Panc1 (cell line): Measurements from ENCODE around the gene OR1K1. TPM values are rescaled to one million over a fixed set of nuclear protein-coding genes. Genes with fewer than 3 reads are reported as not detected.

Source experiments
- ATAC-seq: fragments of 200-7000 bp; cut with Tn5 transposase; 2 replicates; pipeline ENCODE4 v1.9.1; 2020; ENCODE audit warnings: mild to moderate bottlenecking, moderate library complexity
- BruUV-seq: library from RNA; stranded (reverse); fragments of 400-500 nt; replicated peaks from 2 replicates; lab custom pipeline; 2021; lab: Mats Ljungman, UMichigan
- CTCF ChIA-PET: fragments of 300-600 bp; sonication (Branson Sonifier 250); formaldehyde crosslinking; loops from one replicate; lab custom pipeline; 2022; ENCODE audit warnings: antibody characterized with exemption; lab: Charles Lee
- POLR2A ChIA-PET: fragments of 300-600 bp; sonication (Branson Sonifier 250); formaldehyde crosslinking; loops from one replicate; lab custom pipeline; 2022; ENCODE audit warnings: antibody characterized with exemption; lab: Charles Lee
- DNase-seq: peaks from one replicate; pipeline ENCODE4 v3.0.0-alpha.2; 2010; ENCODE audit warnings: low read depth, low spot score
- H3K27ac ChIP-seq: 2 replicates; pipeline ENCODE4 v1.5.1; 2011; ENCODE audit warnings: mild to moderate bottlenecking, low read length, inconsistent platforms
- H3K27me3 ChIP-seq: fragments of 200-500 bp; sonication (Bioruptor generic); 2 replicates; pipeline ENCODE4 v1.6.0; 2014; ENCODE audit warnings: low read length, inconsistent platforms; ENCODE audit not compliant: control insufficient read depth, insufficient read depth
- H3K36me3 ChIP-seq: fragments of 200-500 bp; sonication (Bioruptor generic); 2 replicates; pipeline ENCODE4 v1.5.1; 2014; ENCODE audit warnings: inconsistent platforms, mild to moderate bottlenecking, low read length, moderate library complexity; ENCODE audit not compliant: control insufficient read depth, insufficient read depth
- H3K4me1 ChIP-seq: 2 replicates; pipeline ENCODE4 v1.5.1; 2011; ENCODE audit warnings: inconsistent platforms, mild to moderate bottlenecking, low read length, moderate library complexity; ENCODE audit not compliant: control insufficient read depth, insufficient read depth
- H3K4me3 ChIP-seq, 2 experiments: 2 replicates each; pipeline ENCODE4 v1.5.1; 2011 to 2012; ENCODE audit warnings: low read depth in 2 of 2, low read length in 2 of 2, mild to moderate bottlenecking in 2 of 2, inconsistent platforms in 1 of 2, moderate library complexity in 1 of 2
- H3K9me3 ChIP-seq: fragments of 200-500 bp; sonication (Bioruptor generic); 2 replicates; pipeline ENCODE4 v1.5.1; 2014; ENCODE audit warnings: low read depth, mild to moderate bottlenecking, inconsistent platforms, low read length, moderate library complexity; ENCODE audit not compliant: control insufficient read depth, insufficient read depth
- POLR2AphosphoS5 ChIP-seq: IDR thresholded peaks from 2 replicates; pipeline ENCODE4 v1.6.1; 2012; ENCODE audit warnings: mild to moderate bottlenecking, low read depth, low read length, moderate library complexity
- SIN3A ChIP-seq: IDR thresholded peaks from 2 replicates; pipeline ENCODE4 v1.6.1; 2012; ENCODE audit warnings: low read depth, mild to moderate bottlenecking, low read length, moderate library complexity, borderline replicate concordance; ENCODE audit not compliant: insufficient read depth
- TCF7L2 ChIP-seq: IDR thresholded peaks from 2 replicates; pipeline ENCODE4 v1.6.1; 2011; ENCODE audit warnings: mild to moderate bottlenecking, low read depth, low read length, inconsistent platforms
- in situ Hi-C: cut with HindIII; loops from 2 replicates; pipeline ENCODE4 v1.10.0; 2016; ENCODE audit warnings: low sequenced_read_pairs, low pct_unique_long_range_greater_than_20kb
- intact Hi-C: fragments of 100-400 bp; cut with micrococcal nuclease; formaldehyde crosslinking; loops from one replicate; pipeline ENCODE4 v1.10.0; 2022; ENCODE audit not compliant: unreplicated experiment
- total RNA-seq: library from RNA; stranded (reverse); gene quantifications from one replicate; pipeline ENCODE4 v1.2.1, GENCODE V29; 2021; ENCODE audit not compliant: unreplicated experiment
- TF ChIP-seq, protein P1 (sequence below): fragments of 450-650 bp; IDR thresholded peaks from 2 replicates; pipeline ENCODE4 v1.5.1; 2017; ENCODE audit warnings: mild to moderate bottlenecking
- TF ChIP-seq, protein P2 (sequence below), 2 experiments: IDR thresholded peaks; 2 replicates each; pipeline ENCODE4 v1.6.1; 2011 to 2012; ENCODE audit warnings: low read depth in 2 of 2, control low read depth in 1 of 2, low read length in 1 of 2, mild to moderate bottlenecking in 1 of 2, moderate library complexity in 1 of 2; ENCODE audit not compliant: insufficient read depth in 1 of 2

OR1K1 gene
- total RNA-seq, 1 experiment from 2014 or later, result not detected

DNA sequence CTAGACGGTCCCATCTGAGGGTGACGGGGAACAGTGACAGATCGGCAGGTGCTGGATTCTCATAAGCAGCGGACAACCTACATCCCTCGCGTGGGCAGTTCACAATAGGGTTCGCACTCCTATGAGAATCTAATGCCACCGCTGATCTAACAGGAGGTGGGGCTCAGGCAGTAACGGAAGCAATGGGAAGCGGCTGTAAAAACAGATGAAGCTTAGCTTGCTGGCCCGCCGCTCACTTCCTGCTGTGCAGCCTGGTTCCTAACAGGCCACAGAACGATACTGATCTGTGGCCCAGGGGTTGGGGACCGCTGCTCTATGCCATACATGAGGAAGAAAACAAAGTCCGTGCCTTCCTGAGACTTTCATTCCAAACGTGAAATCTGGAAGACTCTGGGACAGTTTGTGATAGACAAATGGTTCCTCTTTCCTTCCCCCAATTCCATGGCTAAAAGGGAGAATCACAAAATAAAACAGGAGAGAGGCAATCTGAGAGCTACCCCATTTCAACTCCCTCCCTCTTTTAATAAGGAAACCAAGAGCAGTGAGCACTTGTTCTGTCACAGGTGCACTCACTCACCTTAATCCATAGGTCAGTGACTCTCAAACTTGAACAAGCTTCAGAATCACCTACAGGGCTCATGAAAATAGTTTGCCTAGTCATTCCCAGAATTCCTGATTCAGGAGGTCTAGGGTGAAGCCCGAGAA is 16.4 kb downstream of the OR1K1 start:
- POLR2A ChIA-PET, result no interaction called here
- intact Hi-C loops, result loop anchor here (10.0 kb wide), 1 partner anchor 692 kb away; no protein-coding TSS in a partner anchor

DNA sequence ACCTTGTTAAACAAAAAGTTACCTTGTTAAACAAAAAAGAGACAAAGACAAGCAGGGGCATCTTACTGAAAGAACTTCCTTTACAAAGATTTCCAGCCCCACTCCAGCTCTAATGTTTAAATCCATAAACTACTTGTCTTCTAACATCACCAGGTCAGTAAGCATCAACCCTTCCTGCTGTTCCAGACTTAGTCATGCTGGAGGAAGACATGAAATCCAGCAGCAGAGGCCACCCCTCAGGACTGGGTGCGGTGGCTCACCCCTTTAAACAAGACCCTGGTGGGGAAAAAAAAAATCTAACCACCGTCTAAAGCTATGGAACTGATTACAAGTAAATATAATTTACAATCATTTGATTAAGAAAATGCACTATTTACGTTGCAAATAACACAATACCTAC is 19.4 kb downstream of the OR1K1 start:
- ChIA-PET CTCF (no interaction called here), POLR2A (no interaction called here)
- no TSS peak for BruUV-seq
- intact Hi-C loops (loop anchor here (10.0 kb wide), 1 partner anchor 695 kb away; no protein-coding TSS in a partner anchor), in situ Hi-C loops (no loop called here)
- DNase-seq (no peak), ATAC-seq (no peak)
- TF ChIP-seq SIN3A (no peak), TCF7L2 (no peak), POLR2AphosphoS5 (no peak)
- TF ChIP-seq, protein P1, sequence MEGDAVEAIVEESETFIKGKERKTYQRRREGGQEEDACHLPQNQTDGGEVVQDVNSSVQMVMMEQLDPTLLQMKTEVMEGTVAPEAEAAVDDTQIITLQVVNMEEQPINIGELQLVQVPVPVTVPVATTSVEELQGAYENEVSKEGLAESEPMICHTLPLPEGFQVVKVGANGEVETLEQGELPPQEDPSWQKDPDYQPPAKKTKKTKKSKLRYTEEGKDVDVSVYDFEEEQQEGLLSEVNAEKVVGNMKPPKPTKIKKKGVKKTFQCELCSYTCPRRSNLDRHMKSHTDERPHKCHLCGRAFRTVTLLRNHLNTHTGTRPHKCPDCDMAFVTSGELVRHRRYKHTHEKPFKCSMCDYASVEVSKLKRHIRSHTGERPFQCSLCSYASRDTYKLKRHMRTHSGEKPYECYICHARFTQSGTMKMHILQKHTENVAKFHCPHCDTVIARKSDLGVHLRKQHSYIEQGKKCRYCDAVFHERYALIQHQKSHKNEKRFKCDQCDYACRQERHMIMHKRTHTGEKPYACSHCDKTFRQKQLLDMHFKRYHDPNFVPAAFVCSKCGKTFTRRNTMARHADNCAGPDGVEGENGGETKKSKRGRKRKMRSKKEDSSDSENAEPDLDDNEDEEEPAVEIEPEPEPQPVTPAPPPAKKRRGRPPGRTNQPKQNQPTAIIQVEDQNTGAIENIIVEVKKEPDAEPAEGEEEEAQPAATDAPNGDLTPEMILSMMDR, result no peak
- TF ChIP-seq, protein P2, sequence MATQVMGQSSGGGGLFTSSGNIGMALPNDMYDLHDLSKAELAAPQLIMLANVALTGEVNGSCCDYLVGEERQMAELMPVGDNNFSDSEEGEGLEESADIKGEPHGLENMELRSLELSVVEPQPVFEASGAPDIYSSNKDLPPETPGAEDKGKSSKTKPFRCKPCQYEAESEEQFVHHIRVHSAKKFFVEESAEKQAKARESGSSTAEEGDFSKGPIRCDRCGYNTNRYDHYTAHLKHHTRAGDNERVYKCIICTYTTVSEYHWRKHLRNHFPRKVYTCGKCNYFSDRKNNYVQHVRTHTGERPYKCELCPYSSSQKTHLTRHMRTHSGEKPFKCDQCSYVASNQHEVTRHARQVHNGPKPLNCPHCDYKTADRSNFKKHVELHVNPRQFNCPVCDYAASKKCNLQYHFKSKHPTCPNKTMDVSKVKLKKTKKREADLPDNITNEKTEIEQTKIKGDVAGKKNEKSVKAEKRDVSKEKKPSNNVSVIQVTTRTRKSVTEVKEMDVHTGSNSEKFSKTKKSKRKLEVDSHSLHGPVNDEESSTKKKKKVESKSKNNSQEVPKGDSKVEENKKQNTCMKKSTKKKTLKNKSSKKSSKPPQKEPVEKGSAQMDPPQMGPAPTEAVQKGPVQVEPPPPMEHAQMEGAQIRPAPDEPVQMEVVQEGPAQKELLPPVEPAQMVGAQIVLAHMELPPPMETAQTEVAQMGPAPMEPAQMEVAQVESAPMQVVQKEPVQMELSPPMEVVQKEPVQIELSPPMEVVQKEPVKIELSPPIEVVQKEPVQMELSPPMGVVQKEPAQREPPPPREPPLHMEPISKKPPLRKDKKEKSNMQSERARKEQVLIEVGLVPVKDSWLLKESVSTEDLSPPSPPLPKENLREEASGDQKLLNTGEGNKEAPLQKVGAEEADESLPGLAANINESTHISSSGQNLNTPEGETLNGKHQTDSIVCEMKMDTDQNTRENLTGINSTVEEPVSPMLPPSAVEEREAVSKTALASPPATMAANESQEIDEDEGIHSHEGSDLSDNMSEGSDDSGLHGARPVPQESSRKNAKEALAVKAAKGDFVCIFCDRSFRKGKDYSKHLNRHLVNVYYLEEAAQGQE (IDR thresholded peaks at IDR 0.05; ENCODE audit: insufficient read depth in 1 of 2, low read depth in 2 of 2, low read length in 1 of 2), result no peak
- Histone ChIP-seq H3K27ac (no peak overlapping the region), H3K27me3 (no peaks in the 10 kb centered on the region), H3K4me3 (no peak overlapping the region), H3K9me3 (no peaks in the 10 kb centered on the region), H3K36me3 (peaks cover 11% of the 10 kb centered on the region), H3K4me1 (peaks cover 10% of the 10 kb centered on the region)

More for the DNA sequence above, 16.4 kb downstream of the OR1K1 start:
- TF ChIP-seq, protein P2 (IDR thresholded peaks at IDR 0.05; ENCODE audit: insufficient read depth in 1 of 2, low read depth in 2 of 2, low read length in 1 of 2), result no peak
- TF ChIP-seq TCF7L2, result no peak
- TF ChIP-seq, protein P1, result no peak
- peaks cover 10% of the 10 kb centered on the region for H3K4me1 ChIP-seq
- H3K27ac ChIP-seq, result no peak overlapping the region
- H3K27me3 ChIP-seq, result no peaks in the 10 kb centered on the region
- no peak for DNase-seq
- CTCF ChIA-PET, result no interaction called here
- in situ Hi-C loops, result no loop called here
- BruUV-seq, result no TSS peak
- H3K9me3 ChIP-seq, result no peaks in the 10 kb centered on the region
- no peak overlapping the region for H3K4me3 ChIP-seq
- peaks cover 11% of the 10 kb centered on the region; the same call in 1 of the 2 replicates for H3K36me3 ChIP-seq
- no peak for ATAC-seq
